Measurements from ENCODE around the gene BCL11B.

GRCh38 chr14:99263564-99264330, 8.2 kb downstream of the BCL11B start:
- no peak for TF ChIP-seq CTCF (IDR thresholded peaks at IDR 0.05; ENCODE audit: low read length)
- no peak for TF ChIP-seq EZH2 (IDR thresholded peaks at IDR 0.05; ENCODE audit: borderline replicate concordance, low read length)
